NCI-H146 treated with DMSO at 0.1 percent for 48 hours (cell line): Measurements from ENCODE around the gene DCDC2.
"Not testable (repeated sequence)": the region's sequence is repeated elsewhere in the genome, so short reads cannot be mapped to it uniquely, and the experiment has no call there.

Experiments
- DNase-seq: peaks from one replicate; lab custom pipeline; 2025; ENCODE audit not compliant: unreplicated experiment; lab: John Stamatoyannopoulos, UW

Gene DCDC2

GRCh38 chr6:24157886-24158285 is 200.0 kb downstream of the DCDC2 start:
- no peak for DNase-seq

- no peak for DNase-seq
Observed at GRCh38 chr6:24154121-24154520, 203.7 kb downstream of the DCDC2 start.

- no peak for DNase-seq
Observed at GRCh38 chr6:24152014-24152413, 205.8 kb downstream of the DCDC2 start.

GRCh38 chr6:24149836-24150235 is 208.0 kb downstream of the DCDC2 start:
- DNase-seq, result no peak

GRCh38 chr6:24149296-24149695 is 208.6 kb downstream of the DCDC2 start:
- DNase-seq, result peak; percentile 13

- DNase-seq, result no peak
Observed at GRCh38 chr6:24148684-24149083, 209.2 kb downstream of the DCDC2 start.

- DNase-seq, result no peak
Observed at GRCh38 chr6:24148154-24148570, 209.7 kb downstream of the DCDC2 start.

GRCh38 chr6:24147511-24148153 is 210.2 kb downstream of the DCDC2 start:
- peak; percentile 17 for DNase-seq

DNA sequence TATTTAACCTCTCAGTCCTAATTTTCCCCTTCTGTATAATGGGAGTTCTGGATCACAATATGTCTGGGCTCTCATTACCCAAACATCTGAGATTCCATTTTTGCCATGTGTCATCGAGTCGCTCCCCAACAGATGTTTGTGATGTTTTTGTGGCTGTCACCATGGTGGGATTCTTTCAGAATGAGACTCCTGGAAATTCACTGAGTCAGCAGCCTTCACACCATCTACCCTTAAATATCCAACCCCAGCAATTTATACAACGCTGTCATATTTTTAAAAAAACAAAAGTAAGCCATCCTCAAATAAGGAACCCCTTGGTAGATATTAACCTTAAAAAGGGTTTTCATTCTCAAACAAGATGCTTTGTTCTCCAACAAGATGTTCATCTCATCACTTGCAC is 211.0 kb downstream of the DCDC2 start:
- DNase-seq, result no peak

- no peak for DNase-seq
Observed at GRCh38 chr6:24145690-24146131, 212.1 kb downstream of the DCDC2 start.

DNA sequence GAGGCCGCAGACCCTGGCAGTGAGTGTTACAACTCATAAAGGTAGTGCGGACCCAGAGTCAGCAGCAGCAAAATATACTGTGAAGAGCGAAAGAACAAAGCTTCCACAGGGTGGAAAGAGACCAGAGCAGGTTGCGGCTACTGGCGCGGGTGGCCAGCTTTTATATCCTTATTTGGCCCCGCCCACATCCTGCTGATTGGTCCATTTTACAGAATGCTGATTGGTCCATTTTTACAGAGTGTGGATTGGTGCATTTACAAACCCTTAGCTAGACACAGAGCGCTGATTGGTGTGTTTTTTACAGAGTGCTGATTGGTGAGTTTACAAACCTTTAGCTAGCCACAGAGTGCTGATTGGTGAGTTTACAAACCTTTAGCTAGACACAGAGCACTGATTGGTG is 215.1 kb downstream of the DCDC2 start:
- DNase-seq, result not testable (repeated sequence)

DNA sequence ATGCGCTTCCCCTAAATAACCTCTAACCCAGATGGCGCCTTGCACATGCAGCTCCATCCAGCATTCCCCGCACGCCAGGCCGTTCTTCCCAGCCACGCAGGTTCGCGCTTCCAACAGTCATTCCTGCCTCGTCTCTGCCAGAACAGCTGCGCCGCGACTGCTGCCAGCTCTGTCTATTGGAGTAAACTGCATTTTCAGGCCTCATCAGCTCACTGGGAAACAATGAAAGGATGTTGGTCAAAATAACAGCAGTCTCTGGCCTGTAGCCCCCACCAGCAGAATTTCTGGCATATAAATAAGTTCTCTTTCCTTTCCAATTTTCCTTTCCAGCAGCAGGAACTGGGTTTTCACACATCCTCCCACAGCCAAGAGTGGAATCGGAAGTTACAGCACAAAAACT is 217.3 kb downstream of the DCDC2 start:
- no peak for DNase-seq

- no peak for DNase-seq
Observed at GRCh38 chr6:24139639-24140038, 218.2 kb downstream of the DCDC2 start.

GRCh38 chr6:24139080-24139479 is 218.8 kb downstream of the DCDC2 start:
- no peak for DNase-seq

DNA sequence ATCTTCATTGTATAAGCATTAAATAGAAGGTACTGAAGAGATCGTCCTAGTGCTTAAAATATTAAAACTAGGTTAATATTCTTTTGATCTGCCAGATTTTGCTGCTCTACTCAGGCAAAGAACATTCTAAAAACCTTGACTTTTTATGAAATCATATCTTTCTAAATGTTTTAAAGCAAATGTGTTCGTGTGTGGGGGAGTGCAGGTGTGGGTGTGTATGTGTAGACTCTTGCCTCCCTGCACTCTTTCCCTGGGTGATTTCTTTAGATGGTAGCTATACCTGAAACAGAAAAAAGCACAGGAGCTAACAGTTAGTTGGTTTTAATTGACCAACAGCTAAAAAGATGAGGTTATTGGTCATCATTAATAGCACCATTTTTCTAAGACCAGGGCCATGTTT is 226.1 kb downstream of the DCDC2 start:
- DNase-seq, result no peak

GRCh38 chr6:24127316-24127715 is 230.5 kb downstream of the DCDC2 start:
- no peak for DNase-seq

DNA sequence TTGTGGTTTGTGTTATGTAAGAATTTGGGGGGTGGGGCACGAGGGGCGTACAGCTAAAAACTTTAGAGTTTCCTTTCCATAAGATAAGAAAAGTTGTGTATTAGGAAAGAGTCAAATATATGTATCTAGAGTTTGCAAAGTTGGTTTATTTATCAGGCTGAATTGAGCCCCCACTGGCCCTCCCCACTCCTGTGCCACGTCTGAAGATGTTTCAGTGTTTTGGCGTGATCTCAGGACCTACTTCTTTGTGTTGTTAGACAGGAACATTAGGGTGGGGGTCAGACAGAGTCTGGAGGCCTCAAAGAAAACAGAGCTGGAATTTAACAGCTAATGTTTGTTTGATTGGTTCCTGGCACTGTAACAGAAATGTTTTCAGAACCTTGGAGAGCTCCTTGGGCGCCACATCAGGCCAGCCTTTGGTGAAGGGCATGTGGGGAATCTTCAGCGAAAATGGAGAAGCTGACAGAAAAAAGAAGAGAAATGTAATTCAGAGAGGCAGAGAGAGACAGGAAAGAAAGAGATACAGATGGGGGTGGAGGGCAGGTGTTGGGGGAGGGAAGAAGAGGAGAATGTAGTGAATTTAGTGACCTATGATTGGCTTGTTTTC is 231.2 kb downstream of the DCDC2 start:
- DNase-seq, result no peak

DNA sequence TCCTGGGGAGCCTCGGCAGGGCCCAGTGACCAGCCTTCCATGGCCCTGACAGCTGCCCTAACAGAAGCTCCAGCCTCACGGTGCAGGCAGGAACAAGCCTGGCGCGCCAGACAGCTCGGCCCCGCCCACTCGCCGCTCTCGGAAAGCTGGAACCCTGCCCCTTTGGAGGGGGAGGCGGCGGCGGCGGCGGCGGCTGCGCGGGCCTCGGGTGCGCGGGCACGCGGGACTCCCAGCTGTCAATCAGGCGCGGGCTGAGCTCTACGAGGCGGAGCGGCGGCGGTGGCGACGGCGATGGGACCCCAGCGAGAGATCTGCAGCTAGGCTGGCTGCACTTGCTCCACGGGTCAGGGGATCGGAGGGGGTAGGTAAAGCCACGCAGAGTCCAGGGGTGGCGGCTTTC is 231.9 kb downstream of the DCDC2 start, which contains the start of gene NRSN1:
NRSN1 (plus strand) TSS at position 236 of the 400 bp plus-strand sequence. CDS start 8,113 bp downstream, outside the sequence.
- DNase-seq, result peak; percentile 64

GRCh38 chr6:24122139-24122538 is 235.7 kb downstream of the DCDC2 start:
- no peak for DNase-seq
